KMS-11 (cell line): ENCODE results near the gene TALDO1.

ENCODE experiments used
- H2AFZ ChIP-seq: fragments of 200-600 bp; sonication (generic); 2 replicates; pipeline ENCODE4 v1.6.1; 2016; ENCODE audit warnings: antibody characterized with exemption, mixed run types, low read depth
- H3K27ac ChIP-seq: fragments of 200-600 bp; sonication (generic); 2 replicates; pipeline ENCODE4 v1.6.1; 2016; ENCODE audit warnings: mild to moderate bottlenecking, mixed run types
- H3K27me3 ChIP-seq: fragments of 200-600 bp; sonication (generic); 2 replicates; pipeline ENCODE4 v1.6.1; 2017; ENCODE audit warnings: mild to moderate bottlenecking, low read depth, mixed run types, moderate library complexity; ENCODE audit not compliant: insufficient read depth
- H3K36me3 ChIP-seq: fragments of 200-600 bp; sonication (generic); 2 replicates; pipeline ENCODE4 v1.6.1; 2017; ENCODE audit warnings: mild to moderate bottlenecking, mixed run types; ENCODE audit not compliant: insufficient read depth
- H3K4me1 ChIP-seq: fragments of 200-600 bp; sonication (generic); 2 replicates; pipeline ENCODE4 v1.6.1; 2016; ENCODE audit warnings: mild to moderate bottlenecking, low read depth, mixed run types; ENCODE audit not compliant: poor library complexity, severe bottlenecking
- H3K4me2 ChIP-seq: fragments of 200-600 bp; sonication (generic); 2 replicates; pipeline ENCODE4 v1.7.0; 2016; ENCODE audit warnings: mild to moderate bottlenecking, mixed run types
- H3K4me3 ChIP-seq: fragments of 200-600 bp; sonication (generic); IDR thresholded peaks from 2 replicates; pipeline ENCODE4 v1.6.1; 2017; ENCODE audit warnings: low read depth, low read length, mixed read lengths; ENCODE audit not compliant: insufficient read depth
- H3K79me2 ChIP-seq: fragments of 200-600 bp; sonication (generic); 2 replicates; pipeline ENCODE4 v1.6.1; 2016; ENCODE audit warnings: low read depth, mixed run types; ENCODE audit not compliant: insufficient read depth
- H3K9ac ChIP-seq: fragments of 200-600 bp; sonication (generic); 2 replicates; pipeline ENCODE4 v1.6.1; 2016; ENCODE audit warnings: mild to moderate bottlenecking, mixed run types
- H4K20me1 ChIP-seq: fragments of 200-600 bp; sonication (generic); 2 replicates; pipeline ENCODE4 v1.6.1; 2016; ENCODE audit warnings: mild to moderate bottlenecking, mixed run types; ENCODE audit not compliant: insufficient read depth
- TF ChIP-seq, protein P1 (sequence below): fragments of 200-600 bp; sonication (generic); conservative IDR thresholded peaks from 2 replicates; pipeline ENCODE4 v1.6.1; 2017; ENCODE audit warnings: low read depth, mild to moderate bottlenecking, antibody characterized with exemption, low read length, moderate library complexity, mixed read lengths

TALDO1 gene

GRCh38 chr11:704228-704674 lies 43.0 kb upstream of the TALDO1 start:
- TF ChIP-seq, protein P1, sequence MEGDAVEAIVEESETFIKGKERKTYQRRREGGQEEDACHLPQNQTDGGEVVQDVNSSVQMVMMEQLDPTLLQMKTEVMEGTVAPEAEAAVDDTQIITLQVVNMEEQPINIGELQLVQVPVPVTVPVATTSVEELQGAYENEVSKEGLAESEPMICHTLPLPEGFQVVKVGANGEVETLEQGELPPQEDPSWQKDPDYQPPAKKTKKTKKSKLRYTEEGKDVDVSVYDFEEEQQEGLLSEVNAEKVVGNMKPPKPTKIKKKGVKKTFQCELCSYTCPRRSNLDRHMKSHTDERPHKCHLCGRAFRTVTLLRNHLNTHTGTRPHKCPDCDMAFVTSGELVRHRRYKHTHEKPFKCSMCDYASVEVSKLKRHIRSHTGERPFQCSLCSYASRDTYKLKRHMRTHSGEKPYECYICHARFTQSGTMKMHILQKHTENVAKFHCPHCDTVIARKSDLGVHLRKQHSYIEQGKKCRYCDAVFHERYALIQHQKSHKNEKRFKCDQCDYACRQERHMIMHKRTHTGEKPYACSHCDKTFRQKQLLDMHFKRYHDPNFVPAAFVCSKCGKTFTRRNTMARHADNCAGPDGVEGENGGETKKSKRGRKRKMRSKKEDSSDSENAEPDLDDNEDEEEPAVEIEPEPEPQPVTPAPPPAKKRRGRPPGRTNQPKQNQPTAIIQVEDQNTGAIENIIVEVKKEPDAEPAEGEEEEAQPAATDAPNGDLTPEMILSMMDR: no peak
- H4K20me1 ChIP-seq: no peaks in the 10 kb centered on the region
- H3K27ac ChIP-seq: no peak overlapping the region
- H3K9ac ChIP-seq: no peak overlapping the region
- no peak overlapping the region for H3K4me3 ChIP-seq
- no peak overlapping the region for H2AFZ ChIP-seq
- no peaks in the 10 kb centered on the region for H3K27me3 ChIP-seq
- H3K79me2 ChIP-seq: no peaks in the 10 kb centered on the region
- no peak overlapping the region for H3K4me2 ChIP-seq
- no peaks in the 10 kb centered on the region for H3K36me3 ChIP-seq
- no peaks in the 10 kb centered on the region for H3K4me1 ChIP-seq

- no peak overlapping the region for H3K9ac ChIP-seq
- no peak overlapping the region for H3K4me3 ChIP-seq
- H3K4me1 ChIP-seq: no peaks in the 10 kb centered on the region
- TF ChIP-seq, protein P1: no peak
- no peak overlapping the region for H3K27ac ChIP-seq
- H2AFZ ChIP-seq: no peak overlapping the region
- no peak overlapping the region for H3K4me2 ChIP-seq
- H4K20me1 ChIP-seq: no peaks in the 10 kb centered on the region
- H3K36me3 ChIP-seq: no peaks in the 10 kb centered on the region
- H3K79me2 ChIP-seq: no peaks in the 10 kb centered on the region
- no peaks in the 10 kb centered on the region for H3K27me3 ChIP-seq
Observed at GRCh38 chr11:704781-705645, 42.3 kb upstream of the TALDO1 start.

- Histone ChIP-seq H3K79me2 (no peaks in the 10 kb centered on the region), H3K4me2 (no peak within 1 kb of the TSS), H2AFZ (no peak within 1 kb of the TSS), H4K20me1 (no peaks in the 10 kb centered on the region), H3K27me3 (no peaks in the 10 kb centered on the region), H3K4me3 (no peak within 1 kb of the TSS), H3K4me1 (no peaks in the 10 kb centered on the region), H3K36me3 (no peaks in the 10 kb centered on the region), H3K9ac (no peak within 1 kb of the TSS), H3K27ac (no peak within 1 kb of the TSS)
- TF ChIP-seq, protein P1: no peak
Observed at GRCh38 chr11:705646-706438, 41.4 kb upstream of the TALDO1 start, which contains the start of gene EPS8L2. Gene EPS8L2, plus strand, starts transcription at chr11:706231. Its CDS starts 3,177 bp downstream, at chr11:709408.

DNA sequence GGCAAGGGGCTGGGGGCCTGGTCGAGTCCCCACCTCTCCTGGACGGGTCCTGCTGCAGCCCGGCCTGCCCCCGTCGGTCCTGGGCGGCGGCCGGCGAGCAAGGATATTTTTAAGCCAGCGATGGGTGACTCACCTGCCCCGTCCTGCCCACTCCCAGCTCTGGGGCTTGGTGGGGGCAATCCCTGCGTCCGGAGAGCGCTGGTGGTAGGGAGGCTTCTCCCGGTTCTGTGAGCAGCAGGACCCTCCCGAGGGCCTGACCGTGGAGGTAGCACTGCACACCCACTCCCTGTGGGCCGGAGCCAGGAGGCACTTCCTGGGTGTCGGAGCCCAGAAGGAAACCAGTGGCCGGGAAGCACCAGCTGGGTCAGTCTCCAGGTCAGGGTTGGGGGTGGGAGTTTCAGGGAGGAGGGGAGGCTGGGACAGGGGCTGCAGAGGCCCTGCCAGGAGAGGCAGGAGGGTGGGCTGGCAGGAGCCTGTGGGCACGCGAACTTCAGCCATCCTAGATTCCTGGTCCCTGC lies 40.8 kb upstream of the TALDO1 start:
- Histone ChIP-seq H4K20me1 (no peaks in the 10 kb centered on the region), H3K4me2 (no peak overlapping the region), H2AFZ (no peak overlapping the region), H3K4me3 (no peak overlapping the region), H3K9ac (no peak overlapping the region), H3K79me2 (no peaks in the 10 kb centered on the region), H3K4me1 (no peaks in the 10 kb centered on the region), H3K27me3 (no peaks in the 10 kb centered on the region), H3K27ac (no peak overlapping the region), H3K36me3 (no peaks in the 10 kb centered on the region)
- TF ChIP-seq, protein P1: no peak
